Measurements from ENCODE around the gene CLASP1.

DNA sequence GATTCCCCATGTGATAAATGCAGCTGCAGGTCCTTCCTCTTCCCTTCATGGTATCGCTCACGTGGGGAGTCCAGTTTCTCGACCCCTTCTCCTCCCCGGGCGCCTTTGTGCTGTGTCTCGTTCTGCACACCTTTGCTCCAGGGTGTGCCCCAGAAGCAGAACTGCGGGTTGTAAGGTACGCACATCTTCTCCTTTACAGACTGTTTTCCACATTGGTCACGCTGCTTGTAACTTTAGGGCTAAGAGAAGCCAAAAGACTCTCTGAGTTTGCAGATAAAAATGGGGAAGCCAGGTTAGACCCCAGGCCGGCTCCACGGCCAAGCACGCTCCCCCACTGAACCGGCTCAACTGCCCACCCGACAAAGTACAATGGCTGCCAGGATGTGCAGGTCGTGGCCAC lies 318.3 kb downstream of the CLASP1 start:
- TF ChIP-seq, protein P1, sequence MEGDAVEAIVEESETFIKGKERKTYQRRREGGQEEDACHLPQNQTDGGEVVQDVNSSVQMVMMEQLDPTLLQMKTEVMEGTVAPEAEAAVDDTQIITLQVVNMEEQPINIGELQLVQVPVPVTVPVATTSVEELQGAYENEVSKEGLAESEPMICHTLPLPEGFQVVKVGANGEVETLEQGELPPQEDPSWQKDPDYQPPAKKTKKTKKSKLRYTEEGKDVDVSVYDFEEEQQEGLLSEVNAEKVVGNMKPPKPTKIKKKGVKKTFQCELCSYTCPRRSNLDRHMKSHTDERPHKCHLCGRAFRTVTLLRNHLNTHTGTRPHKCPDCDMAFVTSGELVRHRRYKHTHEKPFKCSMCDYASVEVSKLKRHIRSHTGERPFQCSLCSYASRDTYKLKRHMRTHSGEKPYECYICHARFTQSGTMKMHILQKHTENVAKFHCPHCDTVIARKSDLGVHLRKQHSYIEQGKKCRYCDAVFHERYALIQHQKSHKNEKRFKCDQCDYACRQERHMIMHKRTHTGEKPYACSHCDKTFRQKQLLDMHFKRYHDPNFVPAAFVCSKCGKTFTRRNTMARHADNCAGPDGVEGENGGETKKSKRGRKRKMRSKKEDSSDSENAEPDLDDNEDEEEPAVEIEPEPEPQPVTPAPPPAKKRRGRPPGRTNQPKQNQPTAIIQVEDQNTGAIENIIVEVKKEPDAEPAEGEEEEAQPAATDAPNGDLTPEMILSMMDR (IDR thresholded peaks at IDR 0.05) = no peak
- no peak for TF ChIP-seq POLR2AphosphoS5 (IDR thresholded peaks at IDR 0.05; ENCODE audit: low read depth, low read length)
- no peak for TF ChIP-seq TCF7L2 (IDR thresholded peaks at IDR 0.05; ENCODE audit: low read depth, low read length)
